ENCODE data around the gene IL17B. TPM values are rescaled to one million over a fixed set of nuclear protein-coding genes. Genes with fewer than 3 reads are reported as not detected.

IL17B gene
- polyA plus RNA-seq, 1 donor, result 4.0 TPM

DNA sequence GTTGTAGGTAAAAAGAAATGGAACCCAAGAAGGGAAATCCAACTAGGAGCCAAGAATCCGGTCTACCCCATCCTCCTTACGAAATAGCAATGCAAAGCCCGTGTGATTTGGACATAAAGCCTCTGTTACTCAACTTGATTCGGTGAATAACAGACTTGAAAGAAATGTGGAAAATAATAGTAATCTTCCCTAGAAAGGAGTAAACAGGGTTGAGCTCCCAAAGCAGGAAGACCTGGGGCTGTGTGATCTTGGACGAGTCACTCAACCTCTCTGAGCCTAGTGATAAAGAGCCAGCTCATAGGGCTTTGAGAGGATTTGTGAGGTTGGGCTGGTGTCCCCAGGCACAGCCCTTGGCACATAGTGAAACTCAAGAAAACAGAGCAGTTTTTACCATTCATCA, 42.7 kb upstream of the IL17B start:
- H3K9me3 ChIP-seq (ENCODE audit: control insufficient read depth, low read depth, low read length), result no peaks in the 10 kb centered on the region
- 81% methylated on average over 3 of the region's 5 CpGs for WGBS (ENCODE audit: insufficient coverage, low lambda C conversion rate)
- no peaks in the 10 kb centered on the region for H3K27me3 ChIP-seq (ENCODE audit: control insufficient read depth, insufficient read depth, low read length)
- H3K4me1 ChIP-seq (ENCODE audit: control insufficient read depth, insufficient read depth, low read length), result peaks cover 40% of the 10 kb centered on the region
- no peak overlapping the region for H3K4me3 ChIP-seq (ENCODE audit: low read length)
- H3K36me3 ChIP-seq (ENCODE audit: control insufficient read depth, insufficient read depth, low read length), result peaks cover 68% of the 10 kb centered on the region
- peak overlapping the region; percentile 82 for H3K27ac ChIP-seq (ENCODE audit: low read length)
- DNase-seq, result no peak

DNA sequence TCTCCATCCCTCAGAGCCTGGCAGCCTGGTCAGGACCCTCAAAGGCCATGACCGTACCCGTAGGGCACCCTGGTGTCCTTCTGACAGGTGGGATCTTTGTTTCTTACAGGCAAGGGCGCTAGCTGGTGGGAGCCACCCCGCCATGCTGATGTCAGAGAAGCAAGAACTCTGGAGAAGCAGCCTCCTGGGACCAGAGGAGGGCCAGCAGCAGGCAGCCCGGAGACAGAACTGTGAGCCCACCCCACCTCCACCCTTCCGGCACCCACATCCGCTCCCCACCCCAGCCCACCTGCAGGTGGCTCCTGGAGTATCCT, 42.2 kb upstream of the IL17B start:
- peaks cover 40% of the 10 kb centered on the region for H3K4me1 ChIP-seq (ENCODE audit: control insufficient read depth, insufficient read depth, low read length)
- no CpG with 5 or more reads among the region's 7 CpGs for WGBS (ENCODE audit: insufficient coverage, low lambda C conversion rate)
- DNase-seq, result no peak
- peaks cover 66% of the 10 kb centered on the region for H3K36me3 ChIP-seq (ENCODE audit: control insufficient read depth, insufficient read depth, low read length)
- H3K27me3 ChIP-seq (ENCODE audit: control insufficient read depth, insufficient read depth, low read length), result no peaks in the 10 kb centered on the region
- no peaks in the 10 kb centered on the region for H3K9me3 ChIP-seq (ENCODE audit: control insufficient read depth, low read depth, low read length)
- H3K4me3 ChIP-seq (ENCODE audit: low read length), result no peak overlapping the region
- peak overlapping the region; percentile 82 for H3K27ac ChIP-seq (ENCODE audit: low read length)

DNA sequence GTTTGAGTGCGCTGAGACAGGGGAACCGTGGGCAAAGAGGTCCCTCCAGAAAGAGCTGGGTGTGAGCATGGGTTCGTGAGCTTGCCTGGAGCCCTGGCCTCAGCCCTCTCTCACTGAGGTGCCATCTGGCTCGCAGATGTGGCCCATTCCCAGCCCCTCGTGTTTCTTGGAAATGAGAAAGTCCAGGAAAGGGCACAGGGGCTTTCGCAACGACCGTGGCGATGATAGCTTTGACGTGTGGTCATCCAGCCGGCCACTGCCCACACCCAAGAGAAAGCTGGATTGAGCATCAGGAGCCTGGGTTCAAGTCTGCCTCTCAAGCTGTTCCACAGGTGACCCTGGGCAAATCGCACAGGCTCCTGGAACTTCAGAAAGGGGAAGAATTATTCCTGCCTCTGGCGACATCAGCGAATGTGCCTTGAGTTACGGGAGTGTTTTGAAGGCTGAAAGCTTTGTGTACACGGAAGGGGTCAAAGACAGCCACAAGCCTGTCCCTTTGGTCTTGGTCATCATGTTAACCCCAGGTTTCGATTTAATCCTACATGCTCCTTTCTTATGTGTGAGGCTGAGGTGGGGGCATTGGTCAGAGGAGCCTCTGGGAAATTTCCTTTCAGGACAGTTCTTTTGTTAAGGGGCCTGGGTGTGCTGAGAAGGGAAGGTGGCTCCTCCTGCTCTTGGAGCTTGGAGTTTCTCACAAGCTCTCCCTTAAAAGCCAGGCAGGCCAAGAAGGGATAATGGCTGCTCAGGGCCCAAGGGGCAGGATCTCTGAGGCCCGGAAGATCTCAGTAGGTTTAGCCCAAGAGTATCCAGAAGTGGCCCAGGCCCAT, 41.7 kb upstream of the IL17B start:
- Histone ChIP-seq H3K27me3 (ENCODE audit: control insufficient read depth, insufficient read depth, low read length) (no peaks in the 10 kb centered on the region), H3K9me3 (ENCODE audit: control insufficient read depth, low read depth, low read length) (no peaks in the 10 kb centered on the region), H3K36me3 (ENCODE audit: control insufficient read depth, insufficient read depth, low read length) (peaks cover 64% of the 10 kb centered on the region), H3K27ac (ENCODE audit: low read length) (peak overlapping the region; percentile 82), H3K4me1 (ENCODE audit: control insufficient read depth, insufficient read depth, low read length) (peaks cover 40% of the 10 kb centered on the region), H3K4me3 (ENCODE audit: low read length) (no peak overlapping the region)
- DNase-seq, result no peak
- 83% methylated on average over 1 of the region's 18 CpGs for WGBS (ENCODE audit: insufficient coverage, low lambda C conversion rate)

DNA sequence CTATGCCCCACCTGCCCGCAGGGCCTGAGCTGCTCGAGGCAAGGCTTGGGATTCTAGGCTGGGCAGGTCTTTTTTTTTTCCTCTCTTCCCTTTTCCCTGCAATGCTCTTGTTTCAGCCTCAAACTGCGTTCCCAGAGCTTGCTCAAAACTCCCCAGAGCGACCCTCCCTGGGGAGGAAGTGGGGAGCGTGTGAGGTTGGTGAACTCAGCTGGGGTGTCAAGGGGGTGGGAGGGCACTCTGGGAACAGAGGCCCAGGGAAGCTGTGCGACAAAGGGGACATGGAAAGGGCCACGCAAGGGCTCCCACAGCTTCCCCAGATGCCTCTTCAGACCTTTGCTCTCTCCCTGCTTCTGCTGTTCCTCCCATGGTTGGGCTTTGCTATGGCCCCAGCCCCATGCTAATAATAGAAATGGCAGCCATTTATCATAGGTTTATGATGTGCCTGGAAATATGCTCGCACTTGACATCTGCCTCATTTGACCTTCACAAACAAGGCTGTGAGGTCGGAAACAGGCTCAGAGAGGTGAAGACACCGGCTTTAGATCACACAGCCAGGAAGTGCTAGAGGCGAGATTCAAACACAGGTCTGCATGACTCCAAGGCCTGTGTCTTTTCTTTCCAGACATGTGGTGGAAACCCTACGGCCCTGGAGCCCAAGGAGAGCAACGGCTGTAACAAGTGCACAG, 40.9 kb upstream of the IL17B start:
- Histone ChIP-seq H3K9me3 (ENCODE audit: control insufficient read depth, low read depth, low read length) (no peaks in the 10 kb centered on the region), H3K36me3 (ENCODE audit: control insufficient read depth, insufficient read depth, low read length) (peaks cover 61% of the 10 kb centered on the region), H3K27me3 (ENCODE audit: control insufficient read depth, insufficient read depth, low read length) (no peaks in the 10 kb centered on the region), H3K27ac (ENCODE audit: low read length) (peak overlapping the region; percentile 82), H3K4me1 (ENCODE audit: control insufficient read depth, insufficient read depth, low read length) (peaks cover 42% of the 10 kb centered on the region), H3K4me3 (ENCODE audit: low read length) (no peak overlapping the region)
- 100% methylated on average over 1 of the region's 13 CpGs for WGBS (ENCODE audit: insufficient coverage, low lambda C conversion rate)
- DNase-seq, result peak in 1 of 2 donors; percentile 50

DNA sequence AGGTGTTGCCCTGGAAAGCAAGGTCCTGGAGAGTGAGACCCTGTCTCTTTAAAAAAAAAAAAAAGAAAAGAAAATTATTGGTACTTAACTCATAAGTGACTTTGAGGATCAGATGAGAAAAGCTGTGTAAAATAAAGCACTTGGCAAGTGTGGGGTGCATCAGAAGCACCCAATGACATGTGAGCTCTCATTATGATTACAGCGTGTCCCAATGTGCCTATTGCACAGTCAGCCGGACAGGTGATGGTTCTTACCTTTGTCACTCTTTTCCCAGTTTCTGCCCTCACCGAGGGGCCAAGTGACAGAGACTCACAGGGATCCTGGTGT, 40.4 kb upstream of the IL17B start:
- Histone ChIP-seq H3K9me3 (ENCODE audit: control insufficient read depth, low read depth, low read length) (no peaks in the 10 kb centered on the region), H3K4me3 (ENCODE audit: low read length) (no peak overlapping the region), H3K36me3 (ENCODE audit: control insufficient read depth, insufficient read depth, low read length) (peaks cover 60% of the 10 kb centered on the region), H3K4me1 (ENCODE audit: control insufficient read depth, insufficient read depth, low read length) (peaks cover 43% of the 10 kb centered on the region), H3K27me3 (ENCODE audit: control insufficient read depth, insufficient read depth, low read length) (no peaks in the 10 kb centered on the region), H3K27ac (ENCODE audit: low read length) (peak overlapping the region; percentile 82)
- no peak for DNase-seq
- no CpG with 5 or more reads among the region's 3 CpGs for WGBS (ENCODE audit: insufficient coverage, low lambda C conversion rate)

DNA sequence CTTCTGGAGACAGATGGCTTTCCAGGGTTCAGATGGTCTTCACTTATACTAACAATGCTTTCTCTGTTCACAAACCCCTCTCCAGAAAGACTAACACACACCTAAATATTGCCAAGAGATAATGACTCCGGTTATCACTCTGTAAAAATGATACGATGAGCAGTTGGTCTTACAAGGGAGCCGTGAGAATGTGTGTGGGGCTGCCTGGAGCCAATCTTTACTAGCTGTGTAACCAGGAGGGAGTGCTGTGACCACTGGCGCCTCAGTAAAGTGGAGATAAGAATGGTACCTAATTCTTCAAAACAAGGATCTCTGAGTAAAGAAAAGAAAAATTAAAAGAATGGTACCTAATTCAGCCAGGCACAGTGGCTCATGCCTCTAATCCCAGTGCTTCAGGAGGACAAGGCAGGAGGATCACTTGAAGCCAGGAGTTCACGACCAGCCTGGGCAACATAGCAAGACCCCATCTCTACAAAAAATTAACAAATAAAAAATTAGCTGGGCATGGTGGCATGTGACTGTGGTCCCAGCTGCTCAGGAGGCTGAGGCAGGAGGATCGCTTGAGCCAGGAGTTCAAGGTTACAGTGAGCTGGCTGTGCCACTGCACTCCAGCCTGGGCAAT, 39.9 kb upstream of the IL17B start:
- Histone ChIP-seq H3K27ac (ENCODE audit: low read length) (peak overlapping the region; percentile 82), H3K36me3 (ENCODE audit: control insufficient read depth, insufficient read depth, low read length) (peaks cover 60% of the 10 kb centered on the region), H3K9me3 (ENCODE audit: control insufficient read depth, low read depth, low read length) (no peaks in the 10 kb centered on the region), H3K4me1 (ENCODE audit: control insufficient read depth, insufficient read depth, low read length) (peaks cover 43% of the 10 kb centered on the region), H3K27me3 (ENCODE audit: control insufficient read depth, insufficient read depth, low read length) (no peaks in the 10 kb centered on the region), H3K4me3 (ENCODE audit: low read length) (no peak overlapping the region)
- peak in 1 of 2 donors; percentile 1 for DNase-seq
- WGBS (ENCODE audit: insufficient coverage, low lambda C conversion rate), result no CpG with 5 or more reads among the region's 6 CpGs

DNA sequence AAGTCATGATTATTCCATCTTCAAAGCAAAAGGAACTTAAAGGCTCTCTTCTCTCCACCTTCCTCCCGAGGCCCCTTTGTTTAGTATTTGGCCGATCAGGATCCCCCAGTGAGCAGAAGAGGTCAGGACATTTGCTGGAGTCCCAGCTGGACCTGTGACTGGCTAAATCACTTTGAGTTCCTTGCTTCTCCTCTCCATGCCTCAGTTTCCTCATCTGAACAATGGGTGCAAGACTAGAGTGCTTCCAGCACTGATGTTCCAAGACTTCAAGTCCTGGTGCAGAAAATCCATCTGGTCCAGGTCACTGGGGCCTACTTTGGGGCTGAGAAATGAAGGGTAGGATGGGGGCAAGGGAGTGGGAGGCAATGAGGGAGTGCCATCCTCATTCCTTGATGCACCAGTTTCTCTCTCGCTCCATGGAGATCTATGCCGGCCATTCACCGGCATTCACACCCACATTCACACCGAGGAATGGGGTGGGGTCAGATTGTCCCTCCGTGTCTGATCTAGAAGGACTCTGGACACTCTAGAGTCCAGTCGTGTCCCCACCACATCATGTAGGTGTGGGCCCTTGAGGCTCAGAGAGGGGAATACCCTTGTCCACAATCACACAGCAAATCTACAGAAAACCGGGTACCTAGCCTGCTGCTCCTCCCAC, 38.7 kb upstream of the IL17B start:
- Histone ChIP-seq H3K4me3 (ENCODE audit: low read length) (peak overlapping the region; percentile 18), H3K9me3 (ENCODE audit: control insufficient read depth, low read depth, low read length) (no peaks in the 10 kb centered on the region), H3K4me1 (ENCODE audit: control insufficient read depth, insufficient read depth, low read length) (peaks cover 33% of the 10 kb centered on the region), H3K36me3 (ENCODE audit: control insufficient read depth, insufficient read depth, low read length) (peaks cover 53% of the 10 kb centered on the region), H3K27ac (ENCODE audit: low read length) (peak overlapping the region; percentile 82), H3K27me3 (ENCODE audit: control insufficient read depth, insufficient read depth, low read length) (no peaks in the 10 kb centered on the region)
- no CpG with 5 or more reads among the region's 9 CpGs for WGBS (ENCODE audit: insufficient coverage, low lambda C conversion rate)
- DNase-seq, result peak in 1 of 2 donors; percentile 2

DNA sequence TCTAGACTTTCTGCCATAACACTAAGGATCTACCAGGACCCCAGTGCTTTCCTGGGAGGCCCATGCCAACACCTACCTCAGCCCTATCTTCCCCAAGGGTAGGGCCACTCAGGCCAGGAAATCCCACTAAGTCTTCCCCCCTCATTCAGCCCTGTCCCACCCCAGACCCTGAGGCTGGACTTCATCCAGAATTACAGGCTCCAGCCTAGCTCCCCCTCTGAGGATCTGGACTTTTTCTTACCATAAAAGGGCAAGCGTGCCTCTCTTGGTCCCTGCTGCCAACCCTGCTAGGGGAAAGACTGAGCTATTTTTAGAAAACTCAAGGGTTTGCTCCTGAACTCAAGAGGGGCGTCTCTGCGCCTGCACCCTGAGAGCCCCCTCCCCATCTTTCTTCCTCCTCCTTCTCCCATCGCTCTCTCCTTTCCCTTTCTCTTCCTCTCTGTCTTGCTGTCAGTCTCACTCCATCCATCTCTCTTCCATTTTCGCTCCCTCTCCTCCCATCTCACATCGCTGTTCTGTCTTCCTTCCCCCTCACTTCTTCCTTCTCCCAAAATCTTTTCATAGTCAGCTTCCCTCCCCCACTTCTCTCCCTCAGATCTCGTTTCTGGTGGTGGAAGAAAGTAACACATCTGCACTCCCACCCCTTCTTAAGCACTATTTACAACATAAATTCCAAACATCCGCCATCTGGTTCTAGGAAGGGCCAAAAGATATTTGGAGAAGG, 38.1 kb upstream of the IL17B start:
- H3K4me1 ChIP-seq (ENCODE audit: control insufficient read depth, insufficient read depth, low read length), result peaks cover 33% of the 10 kb centered on the region
- WGBS (ENCODE audit: insufficient coverage, low lambda C conversion rate), result 64% methylated on average over 4 of the region's 8 CpGs
- H3K36me3 ChIP-seq (ENCODE audit: control insufficient read depth, insufficient read depth, low read length), result peaks cover 53% of the 10 kb centered on the region
- H3K9me3 ChIP-seq (ENCODE audit: control insufficient read depth, low read depth, low read length), result no peaks in the 10 kb centered on the region
- peak overlapping the region; percentile 18 for H3K4me3 ChIP-seq (ENCODE audit: low read length)
- peak; percentile 62 to 67 for DNase-seq
- peak overlapping the region; percentile 82 for H3K27ac ChIP-seq (ENCODE audit: low read length)
- H3K27me3 ChIP-seq (ENCODE audit: control insufficient read depth, insufficient read depth, low read length), result no peaks in the 10 kb centered on the region

DNA sequence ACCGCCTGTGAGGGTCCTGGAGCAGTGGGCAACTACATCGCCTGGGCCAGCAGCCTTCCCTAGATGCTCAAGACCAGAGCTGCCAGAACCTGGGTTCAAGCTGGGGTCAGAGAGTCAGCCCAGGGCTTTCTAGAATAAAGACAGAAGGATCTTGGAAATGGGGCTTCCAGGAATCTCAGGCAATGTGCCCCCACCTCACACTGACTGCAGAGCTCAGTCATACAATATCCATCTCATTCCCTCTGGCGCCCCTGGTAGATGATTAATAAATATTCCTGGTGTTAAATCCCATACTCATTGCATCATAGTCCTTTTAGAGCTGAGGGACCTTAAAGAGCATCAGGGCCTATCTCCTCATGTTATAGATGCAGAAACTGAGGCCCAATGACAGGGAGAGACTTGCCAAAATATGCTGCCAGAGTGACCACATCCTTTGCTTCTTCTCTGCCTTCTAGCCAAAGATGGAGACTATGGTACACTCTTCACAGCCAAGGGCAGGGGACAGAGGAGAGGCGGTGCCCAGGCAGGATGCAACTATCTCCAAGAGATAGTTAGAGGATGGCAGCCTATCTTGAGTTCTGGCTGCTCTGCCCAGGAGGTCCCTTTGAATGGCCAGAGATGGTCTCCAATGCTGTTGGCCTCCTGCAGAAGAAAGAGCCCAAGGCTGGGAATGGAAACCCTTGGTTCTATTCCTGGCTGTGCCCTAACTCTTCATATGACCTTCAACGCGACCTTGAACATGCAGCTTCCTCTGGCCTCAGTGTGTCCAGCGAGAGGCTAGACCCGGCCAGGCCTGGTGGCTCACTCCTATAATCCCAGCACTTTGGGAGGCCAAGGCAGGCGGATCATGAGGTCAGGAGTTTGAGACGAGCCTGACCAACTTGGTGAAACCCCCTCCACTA, 36.2 kb upstream of the IL17B start:
- Histone ChIP-seq H3K27ac (ENCODE audit: low read length) (peak overlapping the region; percentile 59), H3K27me3 (ENCODE audit: control insufficient read depth, insufficient read depth, low read length) (no peaks in the 10 kb centered on the region), H3K9me3 (ENCODE audit: control insufficient read depth, low read depth, low read length) (no peaks in the 10 kb centered on the region), H3K36me3 (ENCODE audit: control insufficient read depth, insufficient read depth, low read length) (peaks cover 39% of the 10 kb centered on the region), H3K4me1 (ENCODE audit: control insufficient read depth, insufficient read depth, low read length) (peaks cover 30% of the 10 kb centered on the region), H3K4me3 (ENCODE audit: low read length) (peak overlapping the region; percentile 33)
- 20% methylated on average over 1 of the region's 10 CpGs for WGBS (ENCODE audit: insufficient coverage, low lambda C conversion rate)
- no peak for DNase-seq

Data from large intestine (tissue), 3 donors.